ENCODE data around the gene NAGLU. TPM values are rescaled to one million over a fixed set of nuclear protein-coding genes. Genes with fewer than 3 reads are reported as not detected.

The NAGLU gene
- total and polyA plus RNA-seq, 2 of the 13 experiments (the other 11 are each of a cell fraction or from before 2014, with no cell fraction given): 28.2 to 40.1 TPM

DNA sequence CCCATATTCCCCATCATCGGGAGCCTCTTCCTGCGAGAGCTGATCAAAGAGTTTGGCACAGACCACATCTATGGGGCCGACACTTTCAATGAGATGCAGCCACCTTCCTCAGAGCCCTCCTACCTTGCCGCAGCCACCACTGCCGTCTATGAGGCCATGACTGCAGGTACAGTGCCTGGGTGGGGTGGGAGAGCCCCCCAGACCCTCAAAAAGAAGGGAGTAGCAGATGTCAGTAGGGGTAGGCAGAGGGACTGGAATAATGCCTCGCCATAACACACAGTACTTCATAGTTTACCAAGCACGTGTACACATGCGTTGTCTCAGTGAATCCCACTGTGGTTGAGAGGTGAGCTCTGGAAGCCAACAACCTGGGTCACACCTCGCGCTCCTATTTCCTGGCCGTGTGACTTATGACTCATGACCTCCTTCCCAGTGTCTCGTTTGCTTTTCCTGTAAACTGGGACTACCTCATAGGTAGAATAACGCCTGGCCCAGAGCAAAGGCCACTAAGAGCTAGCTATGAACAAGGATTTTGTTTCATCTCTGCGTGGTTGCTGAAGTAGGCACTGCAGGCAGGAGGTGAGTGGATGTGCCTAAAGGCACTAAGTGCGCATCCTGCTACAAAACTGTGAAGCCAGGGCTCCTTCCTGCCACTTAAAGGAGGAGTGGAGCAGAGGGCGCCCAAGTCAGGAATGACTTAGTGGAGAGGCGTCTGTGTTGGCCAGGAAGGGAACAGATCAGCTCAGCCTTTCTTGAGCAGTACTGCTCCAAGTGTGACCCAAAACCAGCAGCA is 5.2 kb downstream of the NAGLU start (continued):
- TF ChIP-seq, protein P1, sequence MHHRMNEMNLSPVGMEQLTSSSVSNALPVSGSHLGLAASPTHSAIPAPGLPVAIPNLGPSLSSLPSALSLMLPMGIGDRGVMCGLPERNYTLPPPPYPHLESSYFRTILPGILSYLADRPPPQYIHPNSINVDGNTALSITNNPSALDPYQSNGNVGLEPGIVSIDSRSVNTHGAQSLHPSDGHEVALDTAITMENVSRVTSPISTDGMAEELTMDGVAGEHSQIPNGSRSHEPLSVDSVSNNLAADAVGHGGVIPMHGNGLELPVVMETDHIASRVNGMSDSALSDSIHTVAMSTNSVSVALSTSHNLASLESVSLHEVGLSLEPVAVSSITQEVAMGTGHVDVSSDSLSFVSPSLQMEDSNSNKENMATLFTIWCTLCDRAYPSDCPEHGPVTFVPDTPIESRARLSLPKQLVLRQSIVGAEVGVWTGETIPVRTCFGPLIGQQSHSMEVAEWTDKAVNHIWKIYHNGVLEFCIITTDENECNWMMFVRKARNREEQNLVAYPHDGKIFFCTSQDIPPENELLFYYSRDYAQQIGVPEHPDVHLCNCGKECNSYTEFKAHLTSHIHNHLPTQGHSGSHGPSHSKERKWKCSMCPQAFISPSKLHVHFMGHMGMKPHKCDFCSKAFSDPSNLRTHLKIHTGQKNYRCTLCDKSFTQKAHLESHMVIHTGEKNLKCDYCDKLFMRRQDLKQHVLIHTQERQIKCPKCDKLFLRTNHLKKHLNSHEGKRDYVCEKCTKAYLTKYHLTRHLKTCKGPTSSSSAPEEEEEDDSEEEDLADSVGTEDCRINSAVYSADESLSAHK (CRISPR knock-in tag; IDR thresholded peaks at IDR 0.05; ENCODE audit: borderline replicate concordance): no peak
- TF ChIP-seq PTBP1 (IDR thresholded peaks at IDR 0.05; ENCODE audit: low read depth, low read length, poor library complexity, severe bottlenecking) (no peak), SALL2 (CRISPR knock-in tag; IDR thresholded peaks at IDR 0.05) (no peak), DPF2 (CRISPR knock-in tag; IDR thresholded peaks at IDR 0.05; ENCODE audit: borderline replicate concordance, low read depth) (peak; percentile 56; the same call in 1 of the 2 replicates), ZNF570 (CRISPR knock-in tag; IDR thresholded peaks at IDR 0.05; ENCODE audit: borderline replicate concordance) (no peak), CHCHD3 (CRISPR knock-in tag; IDR thresholded peaks at IDR 0.05) (no peak), ZSCAN9 (CRISPR knock-in tag; IDR thresholded peaks at IDR 0.05; ENCODE audit: borderline replicate concordance) (peak; percentile 95; the same call in 1 of the 2 replicates), HDAC6 (IDR thresholded peaks at IDR 0.05; ENCODE audit: low read depth, low read length) (no peak), TBX2 (CRISPR knock-in tag; IDR thresholded peaks at IDR 0.05; ENCODE audit: borderline replicate concordance) (peak; percentile 96), ATF1 (CRISPR knock-in tag; IDR thresholded peaks at IDR 0.05) (peak; percentile 80; the same call in 1 of the 2 replicates), SP5 (CRISPR knock-in tag; IDR thresholded peaks at IDR 0.05; ENCODE audit: borderline replicate concordance, low read depth) (peak; percentile 33; the same call in 1 of the 2 replicates), ZNF20 (CRISPR knock-in tag; IDR thresholded peaks at IDR 0.05) (no peak), ZIK1 (CRISPR knock-in tag; IDR thresholded peaks at IDR 0.05; ENCODE audit: borderline replicate concordance, low read depth) (0 out of 2 replicates have a peak, but pooled peaks have one; percentile 40)
- TF ChIP-seq, protein P2, sequence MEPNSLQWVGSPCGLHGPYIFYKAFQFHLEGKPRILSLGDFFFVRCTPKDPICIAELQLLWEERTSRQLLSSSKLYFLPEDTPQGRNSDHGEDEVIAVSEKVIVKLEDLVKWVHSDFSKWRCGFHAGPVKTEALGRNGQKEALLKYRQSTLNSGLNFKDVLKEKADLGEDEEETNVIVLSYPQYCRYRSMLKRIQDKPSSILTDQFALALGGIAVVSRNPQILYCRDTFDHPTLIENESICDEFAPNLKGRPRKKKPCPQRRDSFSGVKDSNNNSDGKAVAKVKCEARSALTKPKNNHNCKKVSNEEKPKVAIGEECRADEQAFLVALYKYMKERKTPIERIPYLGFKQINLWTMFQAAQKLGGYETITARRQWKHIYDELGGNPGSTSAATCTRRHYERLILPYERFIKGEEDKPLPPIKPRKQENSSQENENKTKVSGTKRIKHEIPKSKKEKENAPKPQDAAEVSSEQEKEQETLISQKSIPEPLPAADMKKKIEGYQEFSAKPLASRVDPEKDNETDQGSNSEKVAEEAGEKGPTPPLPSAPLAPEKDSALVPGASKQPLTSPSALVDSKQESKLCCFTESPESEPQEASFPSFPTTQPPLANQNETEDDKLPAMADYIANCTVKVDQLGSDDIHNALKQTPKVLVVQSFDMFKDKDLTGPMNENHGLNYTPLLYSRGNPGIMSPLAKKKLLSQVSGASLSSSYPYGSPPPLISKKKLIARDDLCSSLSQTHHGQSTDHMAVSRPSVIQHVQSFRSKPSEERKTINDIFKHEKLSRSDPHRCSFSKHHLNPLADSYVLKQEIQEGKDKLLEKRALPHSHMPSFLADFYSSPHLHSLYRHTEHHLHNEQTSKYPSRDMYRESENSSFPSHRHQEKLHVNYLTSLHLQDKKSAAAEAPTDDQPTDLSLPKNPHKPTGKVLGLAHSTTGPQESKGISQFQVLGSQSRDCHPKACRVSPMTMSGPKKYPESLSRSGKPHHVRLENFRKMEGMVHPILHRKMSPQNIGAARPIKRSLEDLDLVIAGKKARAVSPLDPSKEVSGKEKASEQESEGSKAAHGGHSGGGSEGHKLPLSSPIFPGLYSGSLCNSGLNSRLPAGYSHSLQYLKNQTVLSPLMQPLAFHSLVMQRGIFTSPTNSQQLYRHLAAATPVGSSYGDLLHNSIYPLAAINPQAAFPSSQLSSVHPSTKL (CRISPR knock-in tag; IDR thresholded peaks at IDR 0.05): peak; percentile 92
- TF ChIP-seq, protein P3, sequence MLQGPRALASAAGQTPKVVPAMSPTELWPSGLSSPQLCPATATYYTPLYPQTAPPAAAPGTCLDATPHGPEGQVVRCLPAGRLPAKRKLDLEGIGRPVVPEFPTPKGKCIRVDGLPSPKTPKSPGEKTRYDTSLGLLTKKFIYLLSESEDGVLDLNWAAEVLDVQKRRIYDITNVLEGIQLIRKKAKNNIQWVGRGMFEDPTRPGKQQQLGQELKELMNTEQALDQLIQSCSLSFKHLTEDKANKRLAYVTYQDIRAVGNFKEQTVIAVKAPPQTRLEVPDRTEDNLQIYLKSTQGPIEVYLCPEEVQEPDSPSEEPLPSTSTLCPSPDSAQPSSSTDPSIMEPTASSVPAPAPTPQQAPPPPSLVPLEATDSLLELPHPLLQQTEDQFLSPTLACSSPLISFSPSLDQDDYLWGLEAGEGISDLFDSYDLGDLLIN (CRISPR knock-in tag; IDR thresholded peaks at IDR 0.05; ENCODE audit: borderline replicate concordance): 0 out of 2 replicates have a peak, but pooled peaks have one; percentile 55
- TF ChIP-seq, protein P4, sequence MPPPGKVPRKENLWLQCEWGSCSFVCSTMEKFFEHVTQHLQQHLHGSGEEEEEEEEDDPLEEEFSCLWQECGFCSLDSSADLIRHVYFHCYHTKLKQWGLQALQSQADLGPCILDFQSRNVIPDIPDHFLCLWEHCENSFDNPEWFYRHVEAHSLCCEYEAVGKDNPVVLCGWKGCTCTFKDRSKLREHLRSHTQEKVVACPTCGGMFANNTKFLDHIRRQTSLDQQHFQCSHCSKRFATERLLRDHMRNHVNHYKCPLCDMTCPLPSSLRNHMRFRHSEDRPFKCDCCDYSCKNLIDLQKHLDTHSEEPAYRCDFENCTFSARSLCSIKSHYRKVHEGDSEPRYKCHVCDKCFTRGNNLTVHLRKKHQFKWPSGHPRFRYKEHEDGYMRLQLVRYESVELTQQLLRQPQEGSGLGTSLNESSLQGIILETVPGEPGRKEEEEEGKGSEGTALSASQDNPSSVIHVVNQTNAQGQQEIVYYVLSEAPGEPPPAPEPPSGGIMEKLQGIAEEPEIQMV (CRISPR knock-in tag; IDR thresholded peaks at IDR 0.05; ENCODE audit: low read depth): peak; percentile 60; the same call in 1 of the 2 replicates
- TF ChIP-seq, protein P5, sequence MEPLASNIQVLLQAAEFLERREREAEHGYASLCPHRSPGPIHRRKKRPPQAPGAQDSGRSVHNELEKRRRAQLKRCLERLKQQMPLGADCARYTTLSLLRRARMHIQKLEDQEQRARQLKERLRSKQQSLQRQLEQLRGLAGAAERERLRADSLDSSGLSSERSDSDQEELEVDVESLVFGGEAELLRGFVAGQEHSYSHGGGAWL (CRISPR knock-in tag; IDR thresholded peaks at IDR 0.05): peak; percentile 82; the same call in 1 of the 2 replicates

All from HepG2 (cell line).